ENCODE data around the gene ZDHHC24. TPM values are rescaled to one million over a fixed set of nuclear protein-coding genes. Genes with fewer than 3 reads are reported as not detected.
"Not testable (repeated sequence)": the region's sequence is repeated elsewhere in the genome, so short reads cannot be mapped to it uniquely, and the experiment has no call there.

Gene ZDHHC24
- total and polyA plus RNA-seq, 4 donors: 4.1 to 14.7 (median 9.3) TPM

DNA sequence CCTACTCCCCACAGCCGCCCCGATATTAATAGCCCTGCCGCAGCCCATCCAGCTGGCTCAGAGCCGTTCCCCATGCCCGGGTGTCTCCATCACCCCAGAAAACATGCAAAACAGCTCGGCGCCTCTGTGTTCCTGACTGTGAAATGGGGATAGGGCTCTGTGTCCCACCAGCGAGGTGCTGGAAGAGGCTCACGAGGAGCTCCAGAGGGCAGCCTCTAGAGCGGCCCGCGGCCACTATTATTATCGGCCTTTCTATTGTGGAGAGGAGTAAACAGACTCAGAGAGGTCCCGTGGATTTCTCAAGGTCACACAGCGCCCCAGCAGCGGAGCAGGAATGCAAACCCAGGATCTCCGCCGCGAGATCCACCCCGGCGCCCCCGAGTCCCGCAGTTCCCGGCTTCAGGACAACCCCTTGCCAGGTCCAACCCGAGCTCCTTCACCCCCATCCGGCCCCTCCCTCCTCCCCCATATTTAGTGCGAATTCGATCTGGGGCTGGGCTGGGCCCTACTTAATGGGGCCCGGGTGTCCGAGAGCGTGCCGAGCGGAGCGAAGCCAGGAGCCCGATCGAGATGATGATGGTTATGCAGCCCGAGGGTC, 619 bp upstream of the ZDHHC24 start, which contains the start of gene ACTN3:
TSS of gene ACTN3 (plus strand) at position 536 of the 598 bp plus-strand sequence. CDS start at position 571, 35 bp downstream.
- Histone ChIP-seq H3K27me3 (ENCODE audit: control insufficient read depth in 1 of 2, insufficient read depth in 2 of 2, low read length in 1 of 2) (no peaks in the 10 kb centered on the region), H3K9me3 (ENCODE audit: control insufficient read depth, low read length) (no peaks in the 10 kb centered on the region), H3K4me3 (ENCODE audit: low read length in 2 of 2) (peak within 1 kb of the TSS; percentile 71 to 78), H3K4me1 (ENCODE audit: control insufficient read depth in 1 of 2, insufficient read depth in 2 of 2, low read length in 2 of 2) (no peaks in the 10 kb centered on the region), H3K27ac (ENCODE audit: low read depth in 1 of 2, low read length in 2 of 2) (no peak within 1 kb of the TSS), H3K36me3 (ENCODE audit: control insufficient read depth in 1 of 2, insufficient read depth in 2 of 2, low read length in 1 of 2) (no peaks in the 10 kb centered on the region)
- 1 to 2% methylated on average over 37 of the region's 37 CpGs for WGBS, 2 donors
- ATAC-seq (ENCODE audit: low FRiP score) (peak; percentile 37), DNase-seq (peak in 1 of 2 donors; percentile 74)
- intact Hi-C loops (cut with DNase I): no loop called here

DNA sequence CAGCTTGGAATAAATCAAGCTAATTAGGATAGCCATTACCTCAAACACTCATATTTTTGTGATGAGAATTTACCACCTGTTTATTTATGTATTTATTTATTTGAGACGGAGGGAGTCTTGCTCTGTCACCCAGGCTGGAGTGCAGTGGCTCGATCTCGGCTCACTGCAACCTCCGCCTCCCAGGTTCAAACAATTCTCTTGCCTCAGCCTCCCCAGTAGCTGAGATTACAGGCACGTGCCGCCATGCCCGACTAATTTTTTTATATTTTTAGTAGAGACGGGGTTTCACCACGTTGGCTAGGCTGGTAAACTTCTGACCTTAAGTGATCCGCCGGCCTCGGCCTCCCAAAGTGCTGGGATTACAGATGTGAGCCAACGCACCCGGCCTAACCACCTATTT, 896 bp downstream of the ZDHHC24 start:
- H3K27me3 ChIP-seq (ENCODE audit: control insufficient read depth in 1 of 2, insufficient read depth in 2 of 2, low read length in 1 of 2); H3K36me3 ChIP-seq (ENCODE audit: control insufficient read depth in 1 of 2, insufficient read depth in 2 of 2, low read length in 1 of 2); H3K4me1 ChIP-seq (ENCODE audit: control insufficient read depth in 1 of 2, insufficient read depth in 2 of 2, low read length in 2 of 2); H3K27ac ChIP-seq (ENCODE audit: low read depth in 1 of 2, low read length in 2 of 2); intact Hi-C loops (cut with DNase I); DNase-seq; H3K9me3 ChIP-seq (ENCODE audit: control insufficient read depth, low read length); ATAC-seq (ENCODE audit: low FRiP score): not testable (repeated sequence)
- peak overlapping the region in 1 of 2 donors; percentile 78 for H3K4me3 ChIP-seq (ENCODE audit: low read length in 2 of 2)
- WGBS, 2 donors: 73 to 79% methylated on average over 14 of the region's 14 CpGs

DNA sequence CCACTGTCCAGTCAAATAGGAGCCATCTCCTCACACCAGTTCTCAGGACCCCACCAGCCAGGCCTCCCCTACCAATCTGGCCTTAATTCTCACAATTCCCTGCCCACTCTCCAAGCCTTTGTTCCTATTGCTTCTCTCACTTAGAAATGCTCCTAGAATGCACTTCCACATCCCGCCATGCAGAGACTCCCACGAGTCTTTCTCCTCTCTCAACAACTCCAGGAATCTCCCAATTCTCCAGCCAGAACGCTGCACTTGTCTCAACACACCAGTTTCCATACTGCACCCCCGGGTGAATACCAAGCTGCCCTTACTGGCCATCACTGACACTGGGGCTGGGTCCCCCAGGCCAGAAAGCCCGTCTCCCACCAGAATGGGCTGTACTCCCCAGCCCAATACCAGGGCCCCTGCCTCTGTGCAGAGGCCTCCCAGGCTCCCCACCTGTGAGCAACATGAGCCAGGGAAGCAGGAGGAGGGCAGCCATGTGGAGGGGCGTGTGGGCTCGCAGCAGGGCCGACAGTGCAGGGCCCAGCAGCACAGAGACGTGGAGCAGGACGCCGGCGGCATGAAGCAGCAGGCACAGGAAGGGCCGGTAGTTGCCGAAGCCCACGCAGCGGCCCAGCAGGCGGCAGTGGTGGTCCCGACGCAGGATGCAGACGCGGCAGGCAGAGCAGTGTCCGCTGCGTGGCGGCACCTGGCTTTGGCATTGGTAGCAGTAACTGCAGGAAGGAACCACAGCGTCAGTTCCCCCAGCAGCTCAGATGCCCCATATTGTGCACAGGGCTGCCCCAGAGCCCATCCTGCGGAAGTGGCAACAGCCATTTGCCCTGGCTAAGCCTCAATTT, 2.4 kb downstream of the ZDHHC24 start:
- DNase-seq (peak; percentile 71 to 84), ATAC-seq (ENCODE audit: low FRiP score) (no peak)
- no peaks in the 10 kb centered on the region for H3K27me3 ChIP-seq (ENCODE audit: control insufficient read depth in 1 of 2, insufficient read depth in 2 of 2, low read length in 1 of 2)
- no peaks in the 10 kb centered on the region for H3K9me3 ChIP-seq (ENCODE audit: control insufficient read depth, low read length)
- H3K4me3 ChIP-seq (ENCODE audit: low read length in 2 of 2): no peak overlapping the region
- 30 to 44% methylated on average over 26 of the region's 26 CpGs for WGBS, 2 donors
- H3K27ac ChIP-seq (ENCODE audit: low read depth in 1 of 2, low read length in 2 of 2): no peak overlapping the region
- intact Hi-C loops (cut with DNase I): no loop called here
- no peaks in the 10 kb centered on the region for H3K4me1 ChIP-seq (ENCODE audit: control insufficient read depth in 1 of 2, insufficient read depth in 2 of 2, low read length in 2 of 2)
- H3K36me3 ChIP-seq (ENCODE audit: control insufficient read depth in 1 of 2, insufficient read depth in 2 of 2, low read length in 1 of 2): no peaks in the 10 kb centered on the region

DNA sequence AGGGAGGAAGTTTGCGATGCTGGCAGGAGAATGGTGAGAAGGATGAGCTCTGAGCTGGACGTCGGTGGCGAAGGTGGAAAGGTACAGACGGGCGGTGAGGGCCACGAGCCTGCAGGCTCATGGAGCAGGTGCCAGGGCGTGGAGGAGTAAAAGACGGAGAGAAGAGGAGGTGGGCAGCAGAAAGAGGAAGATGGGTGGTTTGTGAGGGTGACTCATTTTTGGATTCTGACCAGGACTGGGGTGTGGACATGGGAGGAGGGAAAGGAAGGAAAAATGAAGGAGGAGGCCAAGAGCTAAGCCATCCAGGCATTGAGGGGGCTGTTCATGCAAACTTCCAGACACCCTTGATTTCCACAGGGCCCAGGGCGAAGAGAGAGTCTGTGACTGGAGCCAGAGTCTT, 3.5 kb downstream of the ZDHHC24 start:
- H3K4me1 ChIP-seq (ENCODE audit: control insufficient read depth in 1 of 2, insufficient read depth in 2 of 2, low read length in 2 of 2): no peaks in the 10 kb centered on the region

DNA sequence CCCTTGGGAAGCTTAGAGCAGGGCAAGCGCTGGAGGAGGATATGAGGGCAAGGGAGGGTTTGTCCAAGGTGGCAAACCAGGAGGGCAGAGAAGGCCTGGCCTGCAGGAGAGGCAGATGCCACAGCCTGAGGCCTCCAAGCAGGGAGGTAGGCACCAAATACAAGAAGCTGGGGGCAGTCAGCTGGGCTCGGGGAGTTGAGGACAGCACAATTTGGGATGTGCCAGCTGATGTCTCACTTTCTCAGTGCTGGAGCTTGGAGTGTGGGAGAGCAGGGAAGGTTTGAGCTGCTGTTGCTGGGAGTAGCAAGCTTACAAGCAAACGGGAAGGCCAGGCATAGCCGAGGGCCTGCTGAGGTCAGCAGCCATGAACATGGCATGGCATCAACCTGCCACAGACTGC, 4.0 kb downstream of the ZDHHC24 start:
- Histone ChIP-seq H3K27ac (ENCODE audit: low read depth in 1 of 2, low read length in 2 of 2) (no peak overlapping the region), H3K4me3 (ENCODE audit: low read length in 2 of 2) (no peak overlapping the region), H3K36me3 (ENCODE audit: control insufficient read depth in 1 of 2, insufficient read depth in 2 of 2, low read length in 1 of 2) (no peaks in the 10 kb centered on the region), H3K9me3 (ENCODE audit: control insufficient read depth, low read length) (no peaks in the 10 kb centered on the region), H3K27me3 (ENCODE audit: control insufficient read depth in 1 of 2, insufficient read depth in 2 of 2, low read length in 1 of 2) (no peaks in the 10 kb centered on the region), H3K4me1 (ENCODE audit: control insufficient read depth in 1 of 2, insufficient read depth in 2 of 2, low read length in 2 of 2) (no peaks in the 10 kb centered on the region)
- WGBS, 2 donors: 42 to 56% methylated on average over 4 of the region's 4 CpGs
- intact Hi-C loops (cut with DNase I): no loop called here
- no peak for DNase-seq
- ATAC-seq (ENCODE audit: low FRiP score): no peak

More for the DNA sequence above, 3.5 kb downstream of the ZDHHC24 start:
- 62 to 71% methylated on average over 10 of the region's 10 CpGs for WGBS, 2 donors
- intact Hi-C loops (cut with DNase I): no loop called here
- Histone ChIP-seq H3K27me3 (ENCODE audit: control insufficient read depth in 1 of 2, insufficient read depth in 2 of 2, low read length in 1 of 2) (no peaks in the 10 kb centered on the region), H3K36me3 (ENCODE audit: control insufficient read depth in 1 of 2, insufficient read depth in 2 of 2, low read length in 1 of 2) (no peaks in the 10 kb centered on the region), H3K27ac (ENCODE audit: low read depth in 1 of 2, low read length in 2 of 2) (no peak overlapping the region), H3K9me3 (ENCODE audit: control insufficient read depth, low read length) (no peaks in the 10 kb centered on the region), H3K4me3 (ENCODE audit: low read length in 2 of 2) (no peak overlapping the region)
- DNase-seq (no peak), ATAC-seq (ENCODE audit: low FRiP score) (no peak)

DNA sequence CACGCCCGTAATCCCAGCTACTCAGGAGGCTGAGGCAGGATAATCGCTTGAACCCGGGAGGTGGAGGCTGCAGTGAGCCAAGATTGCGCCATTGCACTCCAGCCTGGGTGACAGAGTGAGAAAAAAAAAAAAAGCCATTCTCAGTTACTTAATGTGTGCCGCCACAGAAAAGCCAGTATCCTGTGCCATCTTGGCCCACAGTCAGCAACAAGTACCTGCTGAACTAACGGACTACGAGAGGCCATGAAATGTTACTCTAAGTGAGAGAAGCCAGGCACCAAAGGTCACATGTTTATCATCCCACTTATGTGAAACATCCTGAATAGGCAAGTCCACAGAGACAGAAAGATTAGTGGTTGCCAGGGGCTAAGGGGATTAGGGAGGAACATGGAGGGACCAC, 5.2 kb downstream of the ZDHHC24 start:
- H3K4me1 ChIP-seq (ENCODE audit: control insufficient read depth in 1 of 2, insufficient read depth in 2 of 2, low read length in 2 of 2); H3K4me3 ChIP-seq (ENCODE audit: low read length in 2 of 2); intact Hi-C loops (cut with DNase I); ATAC-seq (ENCODE audit: low FRiP score); H3K27me3 ChIP-seq (ENCODE audit: control insufficient read depth in 1 of 2, insufficient read depth in 2 of 2, low read length in 1 of 2); H3K27ac ChIP-seq (ENCODE audit: low read depth in 1 of 2, low read length in 2 of 2); H3K9me3 ChIP-seq (ENCODE audit: control insufficient read depth, low read length); DNase-seq; H3K36me3 ChIP-seq (ENCODE audit: control insufficient read depth in 1 of 2, insufficient read depth in 2 of 2, low read length in 1 of 2): not testable (repeated sequence)
- WGBS, 2 donors: 78 to 91% methylated on average over 6 to 8 of the region's 8 CpGs

DNA sequence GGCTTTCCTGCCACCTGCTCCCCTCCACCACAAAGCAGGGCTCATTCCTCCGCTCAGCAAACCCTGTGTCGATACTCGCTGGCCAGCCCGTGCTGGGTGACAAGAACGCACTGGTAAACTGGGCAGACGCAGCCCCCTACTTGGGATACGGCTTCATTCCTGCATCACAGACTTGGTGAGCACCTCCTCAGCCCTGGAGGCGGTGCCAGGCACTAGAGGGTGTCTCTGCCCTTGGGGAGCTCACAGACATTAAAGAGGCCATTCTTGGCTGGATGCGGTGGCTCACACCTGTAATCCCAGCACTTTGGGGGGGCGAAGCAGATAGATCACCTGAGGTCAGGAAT, 6.0 kb downstream of the ZDHHC24 start:
- intact Hi-C loops (cut with DNase I): no loop called here
- Histone ChIP-seq H3K27me3 (ENCODE audit: control insufficient read depth in 1 of 2, insufficient read depth in 2 of 2, low read length in 1 of 2) (no peaks in the 10 kb centered on the region), H3K36me3 (ENCODE audit: control insufficient read depth in 1 of 2, insufficient read depth in 2 of 2, low read length in 1 of 2) (no peaks in the 10 kb centered on the region), H3K4me3 (ENCODE audit: low read length in 2 of 2) (no peak overlapping the region), H3K27ac (ENCODE audit: low read depth in 1 of 2, low read length in 2 of 2) (no peak overlapping the region), H3K4me1 (ENCODE audit: control insufficient read depth in 1 of 2, insufficient read depth in 2 of 2, low read length in 2 of 2) (no peaks in the 10 kb centered on the region), H3K9me3 (ENCODE audit: control insufficient read depth, low read length) (no peaks in the 10 kb centered on the region)
- WGBS, 2 donors: 82 to 95% methylated on average over 10 of the region's 10 CpGs
- ATAC-seq (ENCODE audit: low FRiP score) (no peak), DNase-seq (no peak)

DNA sequence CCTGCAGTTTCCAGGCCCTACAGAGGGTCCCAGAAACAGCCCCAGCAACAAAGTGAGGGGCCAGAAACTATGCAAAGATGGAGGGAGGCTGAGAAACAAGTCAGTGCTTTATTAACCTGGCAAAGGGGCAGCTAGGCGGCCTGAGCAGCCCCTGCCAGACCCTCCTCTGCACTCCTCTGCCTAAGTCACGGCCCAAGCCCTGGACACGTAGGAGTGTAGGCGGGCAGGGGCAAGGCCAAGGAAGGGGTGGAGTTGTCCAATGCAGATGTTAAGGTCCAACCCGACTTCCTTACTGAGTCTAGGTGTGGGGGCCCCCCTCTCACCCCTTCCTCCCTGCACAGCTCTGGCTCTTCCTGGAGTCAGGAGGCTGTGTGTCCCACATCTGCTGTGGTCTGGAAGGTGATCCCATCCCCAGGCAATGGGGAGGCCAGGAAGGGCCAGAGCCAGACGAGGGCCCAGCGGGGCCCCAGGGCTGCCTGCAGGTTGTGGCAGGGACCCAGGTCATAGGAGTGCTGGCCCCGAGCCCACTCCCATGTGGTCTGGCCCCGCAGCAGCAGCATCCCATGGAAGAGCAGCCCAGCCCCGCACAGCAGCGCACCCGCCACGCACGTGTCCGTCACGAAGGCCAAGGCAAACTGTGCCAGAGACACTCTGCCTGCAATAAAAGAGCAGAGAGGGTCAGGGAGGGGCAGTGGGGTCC, 6.5 kb downstream of the ZDHHC24 start:
- Histone ChIP-seq H3K36me3 (ENCODE audit: control insufficient read depth in 1 of 2, insufficient read depth in 2 of 2, low read length in 1 of 2) (no peaks in the 10 kb centered on the region), H3K27me3 (ENCODE audit: control insufficient read depth in 1 of 2, insufficient read depth in 2 of 2, low read length in 1 of 2) (no peaks in the 10 kb centered on the region), H3K4me1 (ENCODE audit: control insufficient read depth in 1 of 2, insufficient read depth in 2 of 2, low read length in 2 of 2) (no peaks in the 10 kb centered on the region), H3K27ac (ENCODE audit: low read depth in 1 of 2, low read length in 2 of 2) (no peak overlapping the region), H3K4me3 (ENCODE audit: low read length in 2 of 2) (no peak overlapping the region), H3K9me3 (ENCODE audit: control insufficient read depth, low read length) (no peaks in the 10 kb centered on the region)
- 83 to 84% methylated on average over 16 of the region's 16 CpGs for WGBS, 2 donors
- intact Hi-C loops (cut with DNase I): no loop called here
- ATAC-seq (ENCODE audit: low FRiP score) (no peak), DNase-seq (no peak)

Measured in aorta (tissue), 5 donors.